K562 (cell line): ENCODE measurements around the gene SLC13A3. TPM values are rescaled to one million over a fixed set of nuclear protein-coding genes. Genes with fewer than 3 reads are reported as not detected.
A peak's percentile ranks its signal among the peaks of the same experiment; 100 is the strongest.

Experiments
- ATAC-seq: fragments of 200-7000 bp; cut with Tn5 transposase; 3 replicates; pipeline ENCODE4 v1.9.1; 2020; ENCODE audit warnings: moderate library complexity
- BruUV-seq: library from RNA; stranded (reverse); fragments of 400-500 nt; replicated peaks from 2 replicates; lab custom pipeline; 2021; lab: Mats Ljungman, UMichigan
- CTCF ChIA-PET: fragments of 300-600 bp; formaldehyde crosslinking; extraction: SDS; loops from one replicate; lab custom pipeline; 2021; ENCODE audit warnings: low intra/inter-chr PET ratio; lab: Yijun Ruan, JAX
- POLR2A ChIA-PET: fragments of 300-600, 350-650 bp; sonication (Branson Sonifier 250); formaldehyde crosslinking; extraction: SDS; loops from one replicate; lab custom pipeline; 2021; ENCODE audit warnings: antibody characterized with exemption, inconsistent platforms; lab: Yijun Ruan, JAX
- DNase-seq, 4 experiments: peaks; one replicate each; pipeline versions ENCODE4 v3.0.0 to v3.0.0-alpha.2; 2011 to 2018; ENCODE audit warnings: low spot score in 3 of 4, mixed read lengths in 3 of 4; ENCODE audit errors: extremely low read depth in 1 of 4
- FAIRE-seq: peaks from 2 replicates; lab custom pipeline; 2011; peaks lifted over from hg19 to GRCh38; lab: Jason Lieb, UNC
- H2AFZ ChIP-seq: 2 replicates; pipeline ENCODE4 v1.6.0; 2011; ENCODE audit warnings: low read depth, low read length, control low read depth, inconsistent platforms
- H3K27ac ChIP-seq: fragments of 200-600 bp; 3 replicates; pipeline ENCODE4 v1.8.0; 2011; ENCODE audit warnings: low read depth, mild to moderate bottlenecking, control low read depth, inconsistent platforms, low read length, moderate library complexity, mixed read lengths; ENCODE audit errors: extremely low read depth
- H3K27me3 ChIP-seq, 2 experiments: fragments of 300-600 bp in 1 of 2; 2 replicates in 1 of 2; 3 replicates in 1 of 2; pipeline versions ENCODE4 v1.6.0 to v1.8.0; 2011; ENCODE audit warnings: inconsistent platforms in 2 of 2, low read length in 2 of 2, mild to moderate bottlenecking in 1 of 2, mixed read lengths in 1 of 2, moderate library complexity in 1 of 2; ENCODE audit not compliant: control insufficient read depth in 2 of 2, insufficient read depth in 2 of 2
- H3K36me3 ChIP-seq: fragments of 300-600 bp; 3 replicates; pipeline ENCODE4 v1.8.0; 2011; ENCODE audit warnings: mild to moderate bottlenecking, low read length, inconsistent platforms; ENCODE audit not compliant: control insufficient read depth, insufficient read depth
- H3K4me1 ChIP-seq, 2 experiments: fragments of 200-600 bp in 1 of 2; replicated peaks in 1 of 2; 2 replicates in 1 of 2; 3 replicates in 1 of 2; pipeline versions ENCODE4 v1.5.1 to v1.8.0; 2011; ENCODE audit warnings: inconsistent platforms in 2 of 2, low read length in 2 of 2, mild to moderate bottlenecking in 1 of 2, mixed read lengths in 1 of 2, moderate library complexity in 1 of 2; ENCODE audit not compliant: control insufficient read depth in 2 of 2, insufficient read depth in 2 of 2
- H3K4me2 ChIP-seq: 2 replicates; pipeline ENCODE4 v1.6.1; 2011; ENCODE audit warnings: low read length, control low read depth, inconsistent platforms, mixed read lengths; ENCODE audit not compliant: insufficient read depth
- H3K4me3 ChIP-seq: fragments of 200-600 bp; sonication (generic), shearing (Covaris generic); 2 replicates; pipeline ENCODE4 v1.5.1; 2016; ENCODE audit warnings: control low read depth, inconsistent platforms
- H3K79me2 ChIP-seq: fragments of 200-600 bp; 3 replicates; pipeline ENCODE4 v1.8.0; 2011; ENCODE audit warnings: low read length, inconsistent platforms; ENCODE audit not compliant: control insufficient read depth, insufficient read depth
- H3K9ac ChIP-seq, 2 experiments: 2 replicates each; pipeline versions ENCODE4 v1.6.0 to v1.6.1; 2011; ENCODE audit warnings: low read depth in 2 of 2, low read length in 2 of 2, control low read depth in 1 of 2, inconsistent platforms in 1 of 2, mild to moderate bottlenecking in 1 of 2, mixed read lengths in 1 of 2; ENCODE audit not compliant: insufficient read depth in 1 of 2
- H3K9me1 ChIP-seq: one replicate; pipeline ENCODE4 v1.6.0; 2011; ENCODE audit warnings: inconsistent platforms, mild to moderate bottlenecking, low read length, moderate library complexity; ENCODE audit not compliant: control insufficient read depth, insufficient read depth
- H3K9me3 ChIP-seq: replicated peaks from 2 replicates; pipeline ENCODE4 v1.5.1; 2011; ENCODE audit warnings: low read depth, low read length, inconsistent platforms; ENCODE audit not compliant: control insufficient read depth, insufficient read depth
- H4K20me1 ChIP-seq: replicated peaks from 2 replicates; pipeline ENCODE4 v1.6.1; 2011; ENCODE audit warnings: low read length, inconsistent platforms, mixed read lengths; ENCODE audit not compliant: control insufficient read depth, insufficient read depth
- ARID3B ChIP-seq: fragments of 250-450 bp; sonication (Bioruptor Pico); IDR thresholded peaks from 2 replicates; pipeline ENCODE4 v1.4.0; 2020; ENCODE audit warnings: borderline replicate concordance
- CEBPB ChIP-seq: fragments of 450-650 bp; IDR thresholded peaks from 2 replicates; pipeline ENCODE4 v1.6.1; 2016; ENCODE audit warnings: missing genetic modification characterization, missing compliant biosample characterization
- TRIM28 ChIP-seq: fragments of 450-650 bp; IDR thresholded peaks from 2 replicates; pipeline ENCODE4 v1.6.1; 2017
- ZNF175 ChIP-seq: fragments of 200-800 bp; sonication (Bioruptor generic); IDR thresholded peaks from 2 replicates; pipeline ENCODE4 v1.6.1; 2016; ENCODE audit warnings: low read depth, mild to moderate bottlenecking, missing genetic modification characterization, missing compliant biosample characterization
- WGBS: fragments of 100-300 bp; shearing (Covaris generic); methylation state at CpG from one replicate; pipeline ENCODE4 v1.1.6; 2016; ENCODE audit warnings: low coverage, mixed read lengths; ENCODE audit not compliant: insufficient coverage; ENCODE audit errors: missing lambda C conversion rate; 5-methylcytosine and 5-hydroxymethylcytosine counted together
- in situ Hi-C: fragments of 300-500 bp; cut with MboI; formaldehyde crosslinking; loops from 4 replicates; pipeline ENCODE4 v1.15.0; 2018; ENCODE audit warnings: inconsistent platforms, mixed read lengths
- intact Hi-C: fragments of 100-400 bp; cut with micrococcal nuclease; formaldehyde crosslinking; loops from 2 replicates; pipeline ENCODE4 v1.14.2; 2022
- polyA plus RNA-seq, 8 experiments: library from polyadenylated mRNA; depleted of rRNA in 4 of 8; stranded (reverse) in 5 of 8; unstranded in 3 of 8; fragments of >200 nt; fragmentation: Nextera tagmentation in 2 of 8; fragmentation: Illumina TruSeq in 1 of 8; extraction: Ambion mirVana in 2 of 8; extraction: Trizol in 1 of 8; gene quantifications; 2 replicates each; pipeline versions ENCODE4 v1.2.1 to v1.2.3, GENCODE V29; 2011 to 2014; ENCODE audit warnings: inconsistent platforms in 1 of 8, missing spikeins in 1 of 8
- total RNA-seq, 7 experiments: library from RNA; depleted of rRNA in 6 of 7; stranded (reverse); fragments of >200 nt in 6 of 7; fragmentation: Illumina TruSeq in 2 of 7; extraction: Trizol in 2 of 7; gene quantifications; 2 replicates each; pipeline versions ENCODE4 v1.2.1 to v1.2.3, GENCODE V29; 2011 to 2021; ENCODE audit warnings: low replicate concordance in 1 of 7

Gene SLC13A3
- total and polyA plus RNA-seq, 9 of the 15 experiments (the other 6 are each of a cell fraction or from before 2014, with no cell fraction given): 5.5 to 16.4 (median 8.5) TPM

DNA sequence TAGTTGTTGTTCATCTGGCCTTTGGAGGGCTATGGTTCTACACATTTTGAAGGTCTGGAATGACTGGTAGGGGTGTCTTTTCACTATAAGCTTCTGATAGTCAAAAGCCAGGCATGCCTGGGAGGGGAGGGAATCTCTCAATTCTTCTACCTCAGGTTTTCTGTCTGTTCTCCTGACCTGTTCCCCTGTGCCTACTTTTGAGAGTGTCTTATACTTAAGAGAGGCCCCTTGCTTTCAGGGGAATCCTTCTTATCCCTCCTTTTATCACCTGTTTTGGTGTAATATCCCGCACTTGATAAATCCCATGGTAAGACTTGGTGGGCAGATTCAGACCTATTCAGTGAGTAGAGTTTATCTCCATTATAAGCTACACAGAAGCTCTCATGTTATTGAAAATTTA is 10.4 kb upstream of the SLC13A3 start (continued):
- no peak for TF ChIP-seq ARID3B (CRISPR knock-in tag)
- no peak for TF ChIP-seq ZNF175

DNA sequence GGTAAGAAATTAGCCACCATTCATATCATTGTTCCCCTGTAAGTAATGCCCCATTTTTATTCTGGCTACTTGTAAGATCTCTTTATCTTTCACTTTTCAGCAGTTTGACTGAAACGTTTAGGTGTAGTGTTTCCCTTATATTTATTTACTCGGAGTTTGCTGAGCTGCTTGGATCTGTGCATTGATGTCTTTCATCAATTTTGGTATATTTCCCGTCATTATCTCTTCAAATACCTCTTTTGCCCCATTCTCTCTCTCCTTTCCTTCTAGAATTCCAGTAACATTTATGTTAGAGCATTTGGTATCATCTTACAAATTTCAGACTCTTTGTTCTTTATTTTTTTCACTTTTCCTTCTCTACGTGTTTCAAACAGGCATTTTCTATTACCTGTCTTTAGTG is 9.2 kb upstream of the SLC13A3 start:
- WGBS: 58% methylated on average over 4 of the region's 4 CpGs

More for the DNA sequence above, 9.2 kb upstream of the SLC13A3 start:
- in situ Hi-C loops (no loop called here), intact Hi-C loops (no loop called here)
- Histone ChIP-seq H3K36me3 (peaks cover 4% of the 10 kb centered on the region; the same call in 1 of the 3 replicates), H3K9me1 (no peaks in the 10 kb centered on the region), H3K4me1 (no peaks in the 10 kb centered on the region; a peak in 1 of 5 replicates), H3K79me2 (no peaks in the 10 kb centered on the region), H3K27ac (no peak overlapping the region), H3K9ac (no peak overlapping the region), H3K9me3 (no peaks in the 10 kb centered on the region), H4K20me1 (no peaks in the 10 kb centered on the region), H3K27me3 (no peaks in the 10 kb centered on the region), H2AFZ (no peak overlapping the region), H3K4me3 (no peak overlapping the region), H3K4me2 (no peak overlapping the region)
- FAIRE-seq (no peak), DNase-seq (no peak), ATAC-seq (no peak)
- no TSS peak for BruUV-seq
- TF ChIP-seq CEBPB (tag) (no peak), TRIM28 (peak; percentile 24; the same call in 1 of the 2 replicates)
- ChIA-PET CTCF (no interaction called here), POLR2A (no interaction called here)
